ENCODE results near the gene APBA2. TPM values are rescaled to one million over a fixed set of nuclear protein-coding genes. Genes with fewer than 3 reads are reported as not detected.

APBA2 gene
- polyA plus RNA-seq, 2 of the 4 experiments (the other 2 are of a cell fraction), result 11.4 to 12.6 TPM

GRCh38 chr15:28974142-28974541 is 88.4 kb downstream of the APBA2 start:
- FAIRE-seq (no peak), ATAC-seq (no peak), DNase-seq (ENCODE audit: low read depth in 1 of 2, low spot score in 1 of 2) (no peak)
- H3K4me1 ChIP-seq, result peaks cover 17% of the 10 kb centered on the region
- ChIA-PET POLR2A (no interaction called here), CTCF (no interaction called here)
- H3K27ac ChIP-seq, result no peak overlapping the region
- no peak overlapping the region for H3K4me2 ChIP-seq
- WGBS (ENCODE audit: missing lambda C conversion rate), result 89% methylated on average over 7 of the region's 7 CpGs
- H3K9me3 ChIP-seq, result no peaks in the 10 kb centered on the region
- no peak overlapping the region for H3K4me3 ChIP-seq
- TF ChIP-seq POLR2AphosphoS2 (conservative IDR thresholded peaks at IDR 0.05; ENCODE audit: low read length) (no peak), SMC3 (IDR thresholded peaks at IDR 0.05) (no peak), HMGXB4 (CRISPR knock-in tag; IDR thresholded peaks at IDR 0.05; ENCODE audit: borderline replicate concordance) (no peak), JUNB (IDR thresholded peaks at IDR 0.05) (no peak), SREBF2 (IDR thresholded peaks at IDR 0.05) (no peak), REST (IDR thresholded peaks at IDR 0.05) (no peak), RARB (CRISPR knock-in tag; IDR thresholded peaks at IDR 0.05) (no peak), JUN (IDR thresholded peaks at IDR 0.05) (no peak), KDM1A (IDR thresholded peaks at IDR 0.05; ENCODE audit: low read depth) (no peak), BHLHE40 (IDR thresholded peaks at IDR 0.05; ENCODE audit: low read depth, low read length) (no peak), CBX2 (IDR thresholded peaks at IDR 0.05; ENCODE audit: borderline replicate concordance, low read depth) (no peak), ZNF302 (CRISPR knock-in tag; IDR thresholded peaks at IDR 0.05) (no peak), EHMT2 (IDR thresholded peaks at IDR 0.05; ENCODE audit: low read depth) (no peak), ESRRA (IDR thresholded peaks at IDR 0.05; ENCODE audit: borderline replicate concordance, low read length) (no peak), NPAS2 (CRISPR knock-in tag; IDR thresholded peaks at IDR 0.05; ENCODE audit: borderline replicate concordance) (no peak), RNF2 (IDR thresholded peaks at IDR 0.05; ENCODE audit: borderline replicate concordance, low read depth) (no peak), PHF8 (IDR thresholded peaks at IDR 0.05; ENCODE audit: borderline replicate concordance, low read depth) (no peak), ZC3H11A (IDR thresholded peaks at IDR 0.05) (no peak)
- TF ChIP-seq, protein P1, sequence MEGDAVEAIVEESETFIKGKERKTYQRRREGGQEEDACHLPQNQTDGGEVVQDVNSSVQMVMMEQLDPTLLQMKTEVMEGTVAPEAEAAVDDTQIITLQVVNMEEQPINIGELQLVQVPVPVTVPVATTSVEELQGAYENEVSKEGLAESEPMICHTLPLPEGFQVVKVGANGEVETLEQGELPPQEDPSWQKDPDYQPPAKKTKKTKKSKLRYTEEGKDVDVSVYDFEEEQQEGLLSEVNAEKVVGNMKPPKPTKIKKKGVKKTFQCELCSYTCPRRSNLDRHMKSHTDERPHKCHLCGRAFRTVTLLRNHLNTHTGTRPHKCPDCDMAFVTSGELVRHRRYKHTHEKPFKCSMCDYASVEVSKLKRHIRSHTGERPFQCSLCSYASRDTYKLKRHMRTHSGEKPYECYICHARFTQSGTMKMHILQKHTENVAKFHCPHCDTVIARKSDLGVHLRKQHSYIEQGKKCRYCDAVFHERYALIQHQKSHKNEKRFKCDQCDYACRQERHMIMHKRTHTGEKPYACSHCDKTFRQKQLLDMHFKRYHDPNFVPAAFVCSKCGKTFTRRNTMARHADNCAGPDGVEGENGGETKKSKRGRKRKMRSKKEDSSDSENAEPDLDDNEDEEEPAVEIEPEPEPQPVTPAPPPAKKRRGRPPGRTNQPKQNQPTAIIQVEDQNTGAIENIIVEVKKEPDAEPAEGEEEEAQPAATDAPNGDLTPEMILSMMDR (IDR thresholded peaks at IDR 0.05), result no peak
- TF ChIP-seq, protein P2, sequence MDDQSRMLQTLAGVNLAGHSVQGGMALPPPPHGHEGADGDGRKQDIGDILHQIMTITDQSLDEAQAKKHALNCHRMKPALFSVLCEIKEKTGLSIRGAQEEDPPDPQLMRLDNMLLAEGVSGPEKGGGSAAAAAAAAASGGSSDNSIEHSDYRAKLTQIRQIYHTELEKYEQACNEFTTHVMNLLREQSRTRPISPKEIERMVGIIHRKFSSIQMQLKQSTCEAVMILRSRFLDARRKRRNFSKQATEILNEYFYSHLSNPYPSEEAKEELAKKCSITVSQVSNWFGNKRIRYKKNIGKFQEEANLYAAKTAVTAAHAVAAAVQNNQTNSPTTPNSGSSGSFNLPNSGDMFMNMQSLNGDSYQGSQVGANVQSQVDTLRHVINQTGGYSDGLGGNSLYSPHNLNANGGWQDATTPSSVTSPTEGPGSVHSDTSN (IDR thresholded peaks at IDR 0.05), result no peak
